HCT116 (cell line): ENCODE data around the gene FNDC3B. TPM values are rescaled to one million over a fixed set of nuclear protein-coding genes. Genes with fewer than 3 reads are reported as not detected.

Experiments
- ATAC-seq: fragments of 200-7000 bp; cut with Tn5 transposase; 2 replicates; pipeline ENCODE4 v1.9.1; 2020; ENCODE audit warnings: mild to moderate bottlenecking, moderate library complexity
- BruUV-seq: library from RNA; stranded (reverse); fragments of 400-500 nt; replicated peaks from 2 replicates; lab custom pipeline; 2021; lab: Mats Ljungman, UMichigan
- CTCF ChIA-PET: fragments of 300-600 bp; sonication (Branson Sonifier 250); formaldehyde crosslinking; loops from one replicate; lab custom pipeline; 2021; ENCODE audit warnings: antibody characterized with exemption; lab: Charles Lee
- POLR2A ChIA-PET: fragments of 300-600, 350-600 bp; sonication (Branson Sonifier 250); formaldehyde crosslinking; loops from one replicate; lab custom pipeline; 2021; ENCODE audit warnings: antibody characterized with exemption; lab: Charles Lee
- RAD21 ChIA-PET, 2 experiments: fragments of 300-600 bp; sonication (Branson Sonifier 250); formaldehyde crosslinking; loops; one replicate each; lab custom pipeline; 2023; ENCODE audit warnings: low total read pairs in 2 of 2; ENCODE audit not compliant: uncharacterized antibody in 2 of 2, unreplicated experiment in 2 of 2, low non-redundant PET in 1 of 2; lab: Charles Lee
- DNase-seq: peaks from one replicate; pipeline ENCODE4 v3.0.0-alpha.2; 2010; ENCODE audit warnings: low read depth, low spot score
- H2AFZ ChIP-seq: fragments of 200-600 bp; shearing (Covaris generic), sonication (generic); 2 replicates; pipeline ENCODE4 v1.6.1; 2017; ENCODE audit warnings: low read depth, mixed run types, mixed read lengths, antibody characterized with exemption, low read length; ENCODE audit not compliant: poor library complexity, severe bottlenecking
- H3K27ac ChIP-seq: 2 replicates; pipeline ENCODE4 v1.5.1; 2012; ENCODE audit warnings: low read depth, low read length
- H3K27me3 ChIP-seq: fragments of 200-600 bp; sonication (generic); 2 replicates; pipeline ENCODE4 v1.6.1; 2016; ENCODE audit warnings: mixed run types, low read length, mixed read lengths; ENCODE audit not compliant: insufficient read depth
- H3K36me3 ChIP-seq, 2 experiments: fragments of 200-500 bp in 1 of 2; fragments of 200-600 bp in 1 of 2; sonication (Bioruptor generic) in 1 of 2; sonication (generic) in 1 of 2; 2 replicates each; pipeline versions ENCODE4 v1.5.1 to v1.6.1; 2014 to 2016; ENCODE audit warnings: low read length in 2 of 2, inconsistent platforms in 1 of 2, mixed read lengths in 1 of 2, mixed run types in 1 of 2; ENCODE audit not compliant: insufficient read depth in 2 of 2, control insufficient read depth in 1 of 2
- H3K4me1 ChIP-seq, 2 experiments: fragments of 200-600 bp in 1 of 2; sonication (generic) in 1 of 2; 2 replicates each; pipeline versions ENCODE4 v1.5.1 to v1.6.1; 2012 to 2017; ENCODE audit warnings: low read length in 2 of 2, inconsistent platforms in 1 of 2, mild to moderate bottlenecking in 1 of 2, mixed read lengths in 1 of 2, mixed run types in 1 of 2, moderate library complexity in 1 of 2; ENCODE audit not compliant: insufficient read depth in 2 of 2, control insufficient read depth in 1 of 2
- H3K4me2 ChIP-seq: fragments of 200-600 bp; sonication (generic); 2 replicates; pipeline ENCODE4 v1.6.1; 2017; ENCODE audit warnings: mixed run types, low read length, mixed read lengths
- H3K4me3 ChIP-seq, 2 experiments: fragments of 200-600 bp in 1 of 2; sonication (generic) in 1 of 2; replicated peaks in 1 of 2; 2 replicates each; pipeline ENCODE4 v1.5.1; 2011 to 2016; ENCODE audit warnings: low read length in 2 of 2, control low read depth in 1 of 2, low read depth in 1 of 2, mild to moderate bottlenecking in 1 of 2, mixed read lengths in 1 of 2, mixed run types in 1 of 2
- H3K79me2 ChIP-seq: fragments of 200-600 bp; sonication (generic); 2 replicates; pipeline ENCODE4 v1.6.1; 2017; ENCODE audit warnings: mild to moderate bottlenecking, mixed run types, low read length, moderate library complexity, mixed read lengths; ENCODE audit not compliant: insufficient read depth
- H3K9ac ChIP-seq: fragments of 200-600 bp; sonication (generic); 2 replicates; pipeline ENCODE4 v1.6.1; 2016; ENCODE audit warnings: low read length, mixed read lengths
- H3K9me2 ChIP-seq: fragments of 200-600 bp; sonication (generic), shearing (Covaris generic); 2 replicates; pipeline ENCODE4 v1.6.1; 2017; ENCODE audit warnings: mixed run types, mild to moderate bottlenecking, moderate library complexity; ENCODE audit not compliant: insufficient read depth
- H3K9me3 ChIP-seq, 2 experiments: fragments of 200-500 bp in 1 of 2; fragments of 200-600 bp in 1 of 2; sonication (Bioruptor generic) in 1 of 2; sonication (generic) in 1 of 2; 2 replicates each; pipeline ENCODE4 v1.6.1; 2014 to 2017; ENCODE audit warnings: low read length in 2 of 2, mixed read lengths in 2 of 2, inconsistent platforms in 1 of 2, low read depth in 1 of 2, mild to moderate bottlenecking in 1 of 2, mixed run types in 1 of 2, moderate library complexity in 1 of 2; ENCODE audit not compliant: control insufficient read depth in 1 of 2, insufficient read depth in 1 of 2
- H4K20me1 ChIP-seq: fragments of 200-600 bp; sonication (generic), shearing (Covaris generic); 2 replicates; pipeline ENCODE4 v1.6.1; 2017; ENCODE audit warnings: mixed run types, mild to moderate bottlenecking, moderate library complexity; ENCODE audit not compliant: insufficient read depth
- ATF3 ChIP-seq: IDR thresholded peaks from 2 replicates; pipeline ENCODE4 v1.6.1; 2012
- CBX3 ChIP-seq: IDR thresholded peaks from 2 replicates; pipeline ENCODE4 v1.6.1; 2012; ENCODE audit warnings: low read depth
- EGR1 ChIP-seq: IDR thresholded peaks from 2 replicates; pipeline ENCODE4 v1.6.1; 2012; ENCODE audit warnings: low read depth
- ELF1 ChIP-seq: IDR thresholded peaks from 2 replicates; pipeline ENCODE4 v1.6.1; 2012; ENCODE audit warnings: low read depth, borderline replicate concordance
- EZH2 ChIP-seq: fragments of 200-600 bp; sonication (generic); IDR thresholded peaks from 2 replicates; pipeline ENCODE4 v1.6.1; 2017; ENCODE audit warnings: antibody characterized with exemption, mixed run types
- EZH2phosphoT487 ChIP-seq: fragments of 200-600 bp; IDR thresholded peaks from 2 replicates; pipeline ENCODE4 v1.6.1; 2018; ENCODE audit warnings: antibody characterized with exemption, borderline replicate concordance
- JUND ChIP-seq: IDR thresholded peaks from 2 replicates; pipeline ENCODE4 v1.6.1; 2012
- RAD21 ChIP-seq: IDR thresholded peaks from 2 replicates; pipeline ENCODE4 v1.6.1; 2012; ENCODE audit warnings: low read depth, mild to moderate bottlenecking
- REST ChIP-seq: IDR thresholded peaks from 2 replicates; pipeline ENCODE4 v1.6.1; 2012; ENCODE audit warnings: low read depth
- SIN3A ChIP-seq: IDR thresholded peaks from 2 replicates; pipeline ENCODE4 v1.6.1; 2012; ENCODE audit warnings: low read depth
- SRF ChIP-seq: IDR thresholded peaks from 2 replicates; pipeline ENCODE4 v1.6.1; 2012; ENCODE audit warnings: low read depth
- TCF7L2 ChIP-seq: IDR thresholded peaks from 2 replicates; pipeline ENCODE4 v1.7.0; 2011; ENCODE audit warnings: borderline replicate concordance, inconsistent platforms; ENCODE audit not compliant: insufficient read depth, insufficient read length; ENCODE audit errors: extremely low read depth
- YY1 ChIP-seq: IDR thresholded peaks from 2 replicates; pipeline ENCODE4 v1.6.1; 2011; ENCODE audit warnings: low read length, low read depth, moderate library complexity, mild to moderate bottlenecking; ENCODE audit not compliant: insufficient replicate concordance; ENCODE audit errors: extremely low read depth
- ZFX ChIP-seq: fragments of 450-650 bp; IDR thresholded peaks from 2 replicates; pipeline ENCODE4 v1.6.1; 2017
- ZNF274 ChIP-seq: fragments of 200-500 bp; sonication (Bioruptor generic); IDR thresholded peaks from 2 replicates; pipeline ENCODE4 v1.6.1; 2014; ENCODE audit warnings: mild to moderate bottlenecking, low read depth, low read length, inconsistent platforms
- intact Hi-C: fragments of 100-400 bp; cut with micrococcal nuclease; formaldehyde crosslinking; loops from 2 replicates; pipeline ENCODE4 v1.10.0; 2022
- total RNA-seq: library from RNA; stranded (reverse); gene quantifications from one replicate; pipeline ENCODE4 v1.2.1, GENCODE V29; 2021; ENCODE audit not compliant: unreplicated experiment

FNDC3B gene
- total RNA-seq, 1 experiment from 2014 or later, result 45.7 TPM

- H3K9me2 ChIP-seq, result no peaks in the 10 kb centered on the region
- no peaks in the 10 kb centered on the region for H3K36me3 ChIP-seq
- ATAC-seq (no peak), DNase-seq (no peak)
- H3K27me3 ChIP-seq, result no peaks in the 10 kb centered on the region
- ChIA-PET RAD21 (no interaction called here), POLR2A (no interaction called here), CTCF (no interaction called here)
- H4K20me1 ChIP-seq, result no peaks in the 10 kb centered on the region
- no TSS peak for BruUV-seq
- no peaks in the 10 kb centered on the region for H3K79me2 ChIP-seq
- TF ChIP-seq REST, result no peak
- TF ChIP-seq EGR1, result no peak
- TF ChIP-seq EZH2, result no peak
- no peak for TF ChIP-seq ATF3
- TF ChIP-seq JUND, result no peak
- no peak for TF ChIP-seq EZH2phosphoT487
- no peak for TF ChIP-seq RAD21
- no peak for TF ChIP-seq YY1
- TF ChIP-seq TCF7L2, result no peak
- no peak for TF ChIP-seq ZFX
- TF ChIP-seq CBX3, result no peak
- TF ChIP-seq SRF, result no peak
- no peak for TF ChIP-seq SIN3A
- no peak for TF ChIP-seq ZNF274
- TF ChIP-seq ELF1, result no peak
- H3K27ac ChIP-seq, result no peak overlapping the region
- H2AFZ ChIP-seq, result no peak overlapping the region
- no peak overlapping the region for H3K9ac ChIP-seq
- H3K4me2 ChIP-seq, result no peak overlapping the region
- H3K4me3 ChIP-seq, result no peak overlapping the region
- H3K4me1 ChIP-seq, result no peaks in the 10 kb centered on the region
- intact Hi-C loops, result no loop called here
- no peaks in the 10 kb centered on the region for H3K9me3 ChIP-seq
These were observed 234.0 kb downstream of the FNDC3B start for GRCh38 chr3:172273378-172273777.
